ENCODE data around the gene NHLRC4.

Gene NHLRC4

GRCh38 chr16:568401-569258 lies 1.8 kb downstream of the NHLRC4 start:
- no peak for DNase-seq

DNA sequence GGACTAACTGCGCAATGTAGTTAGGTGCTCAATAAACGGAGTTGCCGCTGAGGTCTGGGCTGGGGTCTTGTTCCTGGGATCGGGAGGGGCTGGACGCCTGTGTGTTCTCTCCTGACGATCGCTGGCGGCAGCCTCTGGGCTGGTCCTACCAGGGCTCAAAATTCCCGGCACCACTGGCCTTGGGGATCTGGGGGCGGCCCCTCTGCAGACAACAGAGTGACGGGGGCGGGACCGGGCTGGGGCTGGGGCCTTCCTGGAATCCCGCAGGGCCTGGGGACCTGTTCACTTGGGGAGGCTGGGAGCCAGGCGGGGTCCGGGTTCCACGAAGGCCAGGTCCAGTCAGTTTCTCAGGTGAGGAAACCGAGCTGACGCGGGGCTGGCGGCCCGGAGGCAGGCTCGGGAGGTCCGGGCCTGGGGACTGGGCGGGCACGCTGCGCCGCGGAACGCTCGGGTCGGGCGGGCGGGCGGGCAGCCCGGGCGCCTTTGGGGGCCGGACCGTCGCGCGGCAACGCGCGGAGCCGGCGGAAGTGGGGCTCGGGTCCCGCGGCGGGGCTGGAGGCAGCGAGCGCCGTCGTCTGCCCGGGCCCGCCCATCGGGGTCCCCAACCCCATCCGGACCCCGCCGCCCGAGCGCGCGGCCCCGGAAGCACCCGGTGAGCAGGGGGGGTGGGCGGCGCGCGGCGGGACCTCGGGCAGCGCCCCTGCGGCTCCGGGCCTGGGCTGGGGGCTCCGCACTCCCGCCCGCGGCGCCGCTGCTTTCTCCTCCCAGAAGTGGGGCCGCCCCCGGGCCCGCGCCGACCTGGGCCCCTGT lies 2.8 kb downstream of the NHLRC4 start, which contains the start of gene PIGQ:
Gene PIGQ (plus strand): TSS at position 524 of the 810 bp plus-strand sequence. CDS start 4,107 bp downstream, outside the sequence.
- peak; percentile 87 for DNase-seq

GRCh38 chr16:572865-573650 lies 6.3 kb downstream of the NHLRC4 start:
- no peak for DNase-seq

DNA sequence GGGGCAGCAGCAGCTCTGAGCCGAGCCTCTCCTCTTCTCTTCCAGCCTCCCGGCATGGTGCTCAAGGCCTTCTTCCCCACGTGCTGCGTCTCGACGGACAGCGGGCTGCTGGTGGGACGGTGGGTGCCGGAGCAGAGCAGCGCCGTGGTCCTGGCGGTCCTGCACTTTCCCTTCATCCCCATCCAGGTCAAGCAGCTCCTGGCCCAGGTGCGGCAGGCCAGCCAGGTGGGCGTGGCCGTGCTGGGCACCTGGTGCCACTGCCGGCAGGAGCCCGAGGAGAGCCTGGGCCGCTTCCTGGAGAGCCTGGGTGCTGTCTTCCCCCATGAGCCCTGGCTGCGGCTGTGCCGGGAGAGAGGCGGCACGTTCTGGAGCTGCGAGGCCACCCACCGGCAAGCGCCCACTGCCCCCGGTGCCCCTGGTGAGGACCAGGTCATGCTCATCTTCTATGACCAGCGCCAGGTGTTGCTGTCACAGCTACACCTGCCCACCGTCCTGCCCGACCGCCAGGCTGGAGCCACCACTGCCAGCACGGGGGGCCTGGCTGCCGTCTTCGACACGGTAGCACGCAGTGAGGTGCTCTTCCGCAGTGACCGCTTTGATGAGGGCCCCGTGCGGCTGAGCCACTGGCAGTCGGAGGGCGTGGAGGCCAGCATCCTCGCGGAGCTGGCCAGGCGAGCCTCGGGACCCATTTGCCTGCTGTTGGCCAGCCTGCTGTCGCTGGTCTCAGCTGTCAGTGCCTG lies 7.4 kb downstream of the NHLRC4 start:
- no peak for DNase-seq

- DNase-seq = no peak
Measured at GRCh38 chr16:575354-576196, 8.8 kb downstream of the NHLRC4 start.

DNA sequence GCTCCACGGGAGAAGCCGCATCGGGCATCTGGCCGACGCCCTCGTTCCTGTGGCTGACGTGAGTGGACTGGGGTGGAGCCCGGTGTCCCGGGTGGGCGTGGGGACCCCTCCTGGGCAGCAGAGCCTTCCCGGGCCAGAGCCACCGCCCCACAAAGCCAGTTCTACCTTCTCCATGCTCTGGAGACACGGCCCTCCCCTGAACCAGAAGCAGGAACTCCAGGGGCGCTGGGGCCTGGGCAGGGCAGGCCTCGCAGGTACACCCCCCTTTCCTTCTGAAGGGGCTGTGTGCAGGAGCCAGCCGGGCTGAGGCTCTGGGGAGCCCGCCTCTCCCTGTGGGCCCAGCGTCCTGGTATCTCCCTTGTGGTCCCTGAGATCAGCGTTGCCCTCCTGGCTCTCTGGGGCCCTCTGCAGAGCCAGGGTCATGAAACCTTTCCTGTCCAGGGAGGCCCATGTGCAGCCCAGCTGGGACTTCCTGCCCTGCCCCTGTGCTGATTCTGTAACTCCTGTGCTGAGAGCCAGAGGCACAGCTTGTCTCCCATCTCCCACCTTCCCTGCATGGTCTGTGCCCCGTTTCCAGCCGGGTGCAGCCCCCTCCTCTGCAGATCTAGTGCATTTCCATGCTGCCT lies 9.5 kb downstream of the NHLRC4 start:
- no peak for DNase-seq

GRCh38 chr16:576823-577201 lies 10.0 kb downstream of the NHLRC4 start:
- DNase-seq = no peak

GRCh38 chr16:577796-578195 lies 11.0 kb downstream of the NHLRC4 start:
- no peak for DNase-seq

GRCh38 chr16:578232-578869 lies 11.5 kb downstream of the NHLRC4 start:
- DNase-seq = no peak

DNA sequence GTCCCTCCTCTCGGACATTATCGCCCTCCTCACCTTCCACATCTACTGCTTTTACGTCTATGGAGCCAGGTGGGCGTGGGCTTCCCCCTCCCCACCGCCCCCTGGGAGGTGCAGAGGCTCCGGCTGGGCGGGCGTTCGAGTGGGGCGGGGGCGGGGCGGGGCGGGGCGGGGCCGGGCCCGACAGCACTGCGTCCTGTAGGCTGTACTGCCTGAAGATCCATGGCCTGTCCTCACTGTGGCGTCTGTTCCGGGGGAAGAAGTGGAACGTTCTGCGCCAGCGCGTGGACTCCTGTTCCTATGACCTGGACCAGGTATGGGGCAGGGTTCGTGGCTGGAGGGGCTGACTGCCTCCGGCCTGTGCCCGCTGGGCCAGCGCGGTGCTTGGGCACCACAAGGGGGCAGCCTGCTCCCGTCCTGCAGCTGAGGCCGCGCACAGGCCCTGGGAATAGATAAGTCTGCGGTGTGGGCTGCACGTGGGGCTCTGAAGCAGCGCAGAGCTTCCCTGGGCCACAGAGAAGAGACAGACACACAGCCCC lies 12.1 kb downstream of the NHLRC4 start:
- DNase-seq = peak; percentile 72

DNA sequence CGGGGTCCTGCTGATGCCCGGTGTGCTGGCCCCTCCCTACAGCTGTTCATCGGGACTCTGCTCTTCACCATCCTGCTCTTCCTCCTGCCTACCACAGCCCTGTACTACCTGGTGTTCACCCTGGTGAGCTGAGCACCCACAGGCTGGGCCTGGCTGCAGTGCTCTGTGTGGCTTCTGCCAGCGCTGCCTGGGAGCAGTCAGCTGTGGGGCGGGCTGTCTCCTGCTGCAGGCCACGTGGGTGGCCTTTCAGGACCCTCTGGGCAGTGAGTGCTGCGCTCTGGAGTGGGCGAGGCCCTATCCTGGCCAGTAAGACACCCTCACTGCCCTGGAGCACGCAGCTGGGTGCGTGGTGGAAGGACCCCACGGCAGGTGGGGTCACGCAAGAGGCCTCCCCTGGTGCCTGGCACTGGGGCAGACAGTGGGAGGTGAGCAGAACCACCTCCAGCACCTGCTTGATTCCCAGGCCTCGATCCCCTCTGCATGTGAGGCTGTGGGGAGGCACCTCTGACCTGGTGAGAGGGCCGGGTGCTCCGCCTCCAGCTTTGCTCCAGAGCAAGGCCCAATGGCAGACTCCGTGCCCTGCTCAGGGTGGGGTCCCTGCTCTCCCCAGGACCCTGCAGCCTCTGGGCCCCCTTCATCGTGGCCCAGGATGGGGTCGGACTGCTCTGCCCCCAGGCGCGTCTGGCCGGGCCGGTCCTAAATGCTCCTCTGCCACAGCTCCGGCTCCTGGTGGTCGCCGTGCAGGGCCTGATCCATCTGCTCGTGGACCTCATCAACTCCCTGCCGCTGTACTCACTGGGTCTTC lies 13.5 kb downstream of the NHLRC4 start:
- no peak for DNase-seq

- DNase-seq = no peak
Measured at GRCh38 chr16:580946-581498, 14.2 kb downstream of the NHLRC4 start.

DNA sequence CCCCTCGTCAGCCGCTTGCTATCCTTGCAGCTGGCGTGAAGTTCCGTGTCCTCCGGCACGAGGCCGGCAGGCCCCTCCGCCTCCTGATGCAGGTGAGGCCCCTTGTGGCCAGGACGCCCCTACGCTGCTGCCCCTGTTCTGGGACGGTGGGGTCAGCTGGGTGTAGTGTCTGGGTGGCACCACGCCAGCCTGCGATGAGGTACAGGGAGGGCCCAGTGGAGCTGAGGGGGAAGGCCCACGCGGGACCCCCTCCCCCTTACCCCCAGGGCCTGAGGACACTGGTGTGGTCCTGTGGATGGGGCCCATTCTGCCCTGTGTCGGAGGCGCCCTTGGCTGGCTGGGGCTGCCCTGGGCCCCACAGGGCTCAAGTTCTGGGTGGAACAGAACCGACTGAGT lies 15.4 kb downstream of the NHLRC4 start:
- no peak for DNase-seq

GRCh38 chr16:582614-583331 lies 16.0 kb downstream of the NHLRC4 start:
- DNase-seq = no peak

DNA sequence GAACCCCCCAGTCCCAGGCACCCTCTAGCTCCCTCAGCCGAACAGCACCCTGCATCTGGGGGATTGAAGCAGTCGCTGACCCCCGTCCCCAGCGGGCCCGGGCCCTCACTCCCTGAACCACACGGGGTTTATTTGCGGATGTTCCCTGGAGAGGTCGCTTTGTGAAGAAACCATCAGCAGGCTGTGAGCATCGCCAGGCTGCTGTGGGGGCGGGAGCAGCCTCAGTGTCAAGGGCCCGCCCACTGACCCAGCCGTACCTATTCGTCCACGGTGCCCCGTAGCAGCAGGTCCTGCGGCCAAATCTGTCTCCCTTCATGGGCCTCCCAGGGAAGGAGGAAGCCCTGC lies 16.6 kb downstream of the NHLRC4 start:
- no peak for DNase-seq

DNA sequence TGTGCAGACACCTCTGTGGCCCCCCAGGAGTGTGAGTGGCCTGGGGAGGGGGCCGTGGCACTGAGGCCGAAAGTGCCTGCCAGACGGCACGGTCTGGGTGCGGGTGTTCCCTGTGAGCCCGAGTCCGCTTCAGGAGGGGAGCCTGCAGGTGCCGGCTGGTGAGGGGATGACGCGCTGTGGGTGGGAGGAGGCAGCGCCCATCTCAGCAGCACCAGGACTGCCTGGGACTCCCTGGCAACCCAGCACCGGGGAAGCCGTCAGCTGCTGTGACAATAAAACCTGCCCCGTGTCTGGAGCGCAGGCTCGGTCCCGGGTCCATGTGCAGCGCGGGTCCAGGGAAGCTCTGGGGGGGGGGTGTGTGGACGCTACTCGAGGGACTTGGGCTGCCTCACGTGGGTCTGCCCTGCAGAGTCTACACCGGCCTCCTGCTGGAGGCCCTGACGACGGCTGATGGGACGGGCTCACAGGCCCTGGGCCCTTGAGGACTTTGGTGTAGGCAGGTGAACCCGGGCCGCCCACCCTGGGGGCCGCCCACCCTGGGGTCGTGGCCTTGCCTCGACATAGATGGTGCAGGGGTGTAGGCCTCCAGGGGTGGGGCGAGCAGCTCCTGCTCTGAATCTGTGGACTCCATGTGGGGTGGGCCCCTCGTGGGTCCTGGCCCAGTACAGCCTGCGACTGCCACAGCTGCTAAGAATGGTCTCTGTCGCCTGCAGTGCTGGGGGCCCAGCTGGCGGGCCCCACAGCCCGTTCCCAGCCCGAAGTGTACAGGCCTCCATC lies 17.2 kb downstream of the NHLRC4 start:
- DNase-seq = no peak

DNA sequence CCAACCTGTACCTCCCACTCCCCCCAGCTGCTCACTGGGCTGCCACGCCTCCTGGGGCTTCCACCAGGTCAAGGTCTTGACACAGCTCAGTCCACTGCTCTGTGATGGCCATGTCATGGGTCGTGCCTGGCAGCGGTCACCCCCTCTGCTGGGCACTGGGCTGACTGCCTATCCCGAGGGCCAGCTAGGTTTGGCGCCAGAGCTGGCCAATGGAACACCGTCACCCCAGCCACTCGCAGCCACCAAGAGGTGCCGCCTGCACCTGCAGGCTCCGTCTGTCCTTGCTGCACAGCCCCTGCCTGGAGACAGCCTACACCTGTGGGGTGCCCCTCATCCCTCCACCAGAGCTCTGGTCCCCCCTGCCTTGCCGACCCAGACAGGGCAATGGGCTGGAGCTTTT lies 18.5 kb downstream of the NHLRC4 start:
- no peak for DNase-seq

All from right forelimb (tissue), 1 donor.